GM12878 (cell line): ENCODE measurements around the gene CFAP53. TPM values are rescaled to one million over a fixed set of nuclear protein-coding genes. Genes with fewer than 3 reads are reported as not detected.
"Not testable (repeated sequence)": the region's sequence is repeated elsewhere in the genome, so short reads cannot be mapped to it uniquely, and the experiment has no call there.

Experiments used
- ATAC-seq: fragments of 200-7000 bp; cut with Tn5 transposase; 3 replicates; pipeline ENCODE4 v1.9.1; 2020; ENCODE audit warnings: mild to moderate bottlenecking, moderate library complexity
- BruUV-seq: library from RNA; stranded (reverse); fragments of 400-500 nt; replicated peaks from 2 replicates; lab custom pipeline; 2021; lab: Mats Ljungman, UMichigan
- CTCF ChIA-PET: fragments of 300-600 bp; sonication (Branson Sonifier 250); formaldehyde crosslinking; extraction: SDS; loops from one replicate; lab custom pipeline; 2021; ENCODE audit warnings: inconsistent platforms; lab: Yijun Ruan, JAX
- POLR2A ChIA-PET: fragments of 350-600 bp; formaldehyde crosslinking; extraction: SDS; loops from one replicate; lab custom pipeline; 2021; ENCODE audit warnings: inconsistent platforms; lab: Charles Lee
- RAD21 ChIA-PET: fragments of 300-600 bp; sonication (Branson Sonifier 250); formaldehyde crosslinking; loops from one replicate; lab custom pipeline; 2023; ENCODE audit warnings: antibody characterized with exemption; ENCODE audit not compliant: unreplicated experiment; lab: Charles Lee
- SMC1A ChIA-PET: fragments of 300-600 bp; sonication (Branson Sonifier 250); formaldehyde crosslinking; loops from one replicate; lab custom pipeline; 2023; ENCODE audit not compliant: unreplicated experiment, uncharacterized antibody; lab: Charles Lee
- DNase-seq: peaks from one replicate; pipeline ENCODE4 v3.0.0-alpha.2; 2011; ENCODE audit warnings: low read depth, low spot score
- FAIRE-seq: peaks from 3 replicates; lab custom pipeline; 2011; peaks lifted over from hg19 to GRCh38; lab: Jason Lieb, UNC
- H2AFZ ChIP-seq: 2 replicates; pipeline ENCODE4 v1.6.0; 2011; ENCODE audit warnings: low read depth, low read length, control low read depth; ENCODE audit not compliant: control insufficient read depth
- H3K27ac ChIP-seq: 2 replicates; pipeline ENCODE4 v1.5.1; 2011; ENCODE audit warnings: control low read depth; ENCODE audit not compliant: control insufficient read depth, insufficient read depth
- H3K27me3 ChIP-seq, 2 experiments: replicated peaks in 1 of 2; 2 replicates each; pipeline versions ENCODE4 v1.6.0 to v1.6.1; 2011; ENCODE audit warnings: low read length in 1 of 2; ENCODE audit not compliant: control insufficient read depth in 2 of 2, insufficient read depth in 2 of 2
- H3K36me3 ChIP-seq, 2 experiments: 2 replicates each; pipeline ENCODE4 v1.5.1; 2011; ENCODE audit warnings: low read length in 1 of 2; ENCODE audit not compliant: control insufficient read depth in 2 of 2, insufficient read depth in 2 of 2
- H3K4me1 ChIP-seq: 2 replicates; pipeline ENCODE4 v1.6.1; 2011; ENCODE audit warnings: mild to moderate bottlenecking, low read length, moderate library complexity, mixed read lengths; ENCODE audit not compliant: control insufficient read depth, insufficient read depth
- H3K4me2 ChIP-seq: 2 replicates; pipeline ENCODE4 v1.6.0; 2011; ENCODE audit warnings: control low read depth; ENCODE audit not compliant: control insufficient read depth, insufficient read depth
- H3K4me3 ChIP-seq: fragments of 200-600 bp; sonication (generic); 2 replicates; pipeline ENCODE4 v1.5.1; 2016
- H3K79me2 ChIP-seq: 2 replicates; pipeline ENCODE4 v1.6.0; 2011; ENCODE audit warnings: low read length; ENCODE audit not compliant: control insufficient read depth, insufficient read depth
- H3K9ac ChIP-seq: 2 replicates; pipeline ENCODE4 v1.8.0; 2011; ENCODE audit warnings: low read length, control low read depth, mixed read lengths; ENCODE audit not compliant: control insufficient read depth, insufficient read depth
- H3K9me3 ChIP-seq: replicated peaks from 3 replicates; pipeline ENCODE4 v1.5.1; 2011; ENCODE audit warnings: mild to moderate bottlenecking, low read length; ENCODE audit not compliant: control insufficient read depth, insufficient read depth
- H4K20me1 ChIP-seq: 2 replicates; pipeline ENCODE4 v1.6.0; 2011; ENCODE audit not compliant: control insufficient read depth, insufficient read depth
- EED ChIP-seq: sonication (generic); IDR thresholded peaks from 2 replicates; pipeline ENCODE4 v1.6.1; 2016; ENCODE audit warnings: antibody characterized with exemption, low read depth
- HCFC1 ChIP-seq: fragments of 150-350 bp; IDR thresholded peaks from 2 replicates; pipeline ENCODE4 v1.6.1; 2014; ENCODE audit warnings: low read length
- SP1 ChIP-seq: IDR thresholded peaks from one replicate; pipeline ENCODE4 v1.6.1; 2011; ENCODE audit warnings: low read depth, low read length
- WGBS: methylation state at CpG from one replicate; pipeline ENCODE4 v1.1.6; 2016; ENCODE audit warnings: low lambda C conversion rate; ENCODE audit not compliant: insufficient replicate concordance, insufficient coverage; ENCODE audit errors: missing lambda C conversion rate; 5-methylcytosine and 5-hydroxymethylcytosine counted together
- in situ Hi-C: fragments of 300-500 bp; cut with MboI; formaldehyde crosslinking; loops from 9 replicates; pipeline ENCODE4 v1.14.3; 2018; ENCODE audit warnings: mixed read lengths
- intact Hi-C: fragments of 100-400 bp; cut with micrococcal nuclease; formaldehyde crosslinking; loops from one replicate; pipeline ENCODE4 v1.14.2; 2022; ENCODE audit not compliant: unreplicated experiment
- polyA plus RNA-seq, 11 experiments: library from polyadenylated mRNA; depleted of rRNA in 4 of 11; unstranded in 6 of 11; stranded (reverse) in 5 of 11; fragments of >200 nt; fragmentation: Nextera tagmentation in 4 of 11; fragmentation: Illumina TruSeq in 1 of 11; extraction: Ambion mirVana in 4 of 11; extraction: Trizol in 1 of 11; gene quantifications; 1 replicate in 1 of 11; 2 replicates in 10 of 11; pipeline versions ENCODE4 v1.2.1 to v1.2.3, GENCODE V29; 2011 to 2016; ENCODE audit warnings: inconsistent platforms in 2 of 11, missing spikeins in 2 of 11, low read depth in 1 of 11
- total RNA-seq, 4 experiments: library from RNA; depleted of rRNA in 3 of 4; stranded (reverse); fragments of >200 nt in 3 of 4; fragmentation: Illumina TruSeq in 1 of 4; extraction: Trizol in 1 of 4; gene quantifications; 2 replicates each; pipeline versions ENCODE4 v1.2.1 to v1.2.3, GENCODE V29; 2013 to 2021

The CFAP53 gene
- total and polyA plus RNA-seq, 10 of the 15 experiments (the other 5 are each of a cell fraction or from before 2014, with no cell fraction given), result 0.05 to 0.31 (median 0.12) TPM; not detected in 1

DNA sequence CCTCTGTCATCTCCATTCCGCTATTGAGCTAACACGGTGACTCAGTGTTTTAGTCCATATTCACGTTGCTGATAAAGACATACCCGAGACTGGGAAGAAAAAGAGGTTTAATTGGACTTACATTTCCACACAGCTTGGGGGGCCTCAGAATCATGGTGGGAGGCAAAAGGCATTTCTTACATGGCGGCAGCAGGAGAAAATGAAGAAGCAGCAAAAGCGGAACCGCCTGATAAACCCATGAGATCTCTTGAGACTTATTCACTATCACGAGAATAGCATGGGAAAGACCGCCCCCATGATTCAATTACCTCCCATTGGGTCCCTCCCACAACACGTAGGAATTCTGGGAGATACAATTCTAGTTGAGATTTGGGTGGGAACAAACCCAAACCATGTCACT is 43.8 kb upstream of the CFAP53 start:
- RAD21 ChIA-PET, result interaction anchor here (1.1 to 2.0 kb wide), 3 partner anchors 10 to 47 kb away, joined by 3 to 15 read pairs (median 4); partner anchors contain the start of gene MBD1
- 91% methylated on average over 10 of the region's 10 CpGs for WGBS
- Histone ChIP-seq H3K4me1 (peaks cover 55% of the 10 kb centered on the region), H3K79me2 (no peaks in the 10 kb centered on the region), H3K27ac (no peak overlapping the region), H2AFZ (no peak overlapping the region), H3K36me3 (no peaks in the 10 kb centered on the region), H4K20me1 (no peaks in the 10 kb centered on the region), H3K9me3 (peaks cover 8% of the 10 kb centered on the region; the same call in 2 of the 3 replicates), H3K4me2 (no peak overlapping the region), H3K9ac (no peak overlapping the region), H3K27me3 (no peaks in the 10 kb centered on the region), H3K4me3 (no peak overlapping the region)
- SMC1A ChIA-PET, result interaction anchor here (2.0 to 8.7 kb wide), 4 partner anchors 10 to 47 kb away, joined by 6 to 145 read pairs (median 8); no protein-coding TSS in a partner anchor
- CTCF ChIA-PET, result interaction anchor here (1.0 to 2.1 kb wide), 4 partner anchors 41 to 342 kb away, joined by 3 to 9 read pairs (median 4); no protein-coding TSS in a partner anchor
- DNase-seq (no peak), ATAC-seq (no peak), FAIRE-seq (no peak)
- BruUV-seq, result no TSS peak
- POLR2A ChIA-PET, result interaction anchor here (0.8 to 1.1 kb wide), 2 partner anchors 9 to 40 kb away, joined by 3 read pairs; no protein-coding TSS in a partner anchor
- intact Hi-C loops (no loop called here), in situ Hi-C loops (no loop called here)
- TF ChIP-seq SP1 (no peak), EED (no peak), HCFC1 (no peak)

DNA sequence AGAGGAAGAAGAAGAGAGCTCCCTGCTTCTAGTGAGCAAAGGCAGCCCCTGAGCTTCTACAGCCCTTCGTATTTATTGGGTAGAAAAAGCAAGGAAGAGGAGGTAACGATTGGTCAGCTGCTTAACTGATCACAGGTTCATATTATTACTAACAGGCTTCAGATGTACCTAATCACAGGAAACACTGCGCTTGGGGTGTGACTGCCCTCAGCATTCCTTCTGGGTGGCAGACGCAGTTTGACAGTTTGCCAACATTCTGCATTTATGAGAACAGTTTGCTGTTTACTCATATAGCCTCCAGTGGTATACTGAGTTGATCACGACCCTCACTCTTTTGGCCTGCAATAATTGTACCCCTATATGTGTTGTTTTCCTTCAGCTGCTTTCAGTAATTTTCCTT is 42.6 kb upstream of the CFAP53 start:
- ATAC-seq, H2AFZ ChIP-seq, H3K4me2 ChIP-seq, intact Hi-C loops, BruUV-seq, in situ Hi-C loops, FAIRE-seq, DNase-seq, H4K20me1 ChIP-seq, H3K36me3 ChIP-seq, H3K4me3 ChIP-seq, H3K79me2 ChIP-seq, H3K27me3 ChIP-seq, H3K9ac ChIP-seq: not testable (repeated sequence)
- SMC1A ChIA-PET, result interaction anchor here (0.9 to 8.7 kb wide), 5 partner anchors 11 to 48 kb away, joined by 3 to 145 read pairs (median 10); no protein-coding TSS in a partner anchor
- H3K27ac ChIP-seq, result peak overlapping the region; percentile 2; the same call in 1 of the 2 replicates
- CTCF ChIA-PET, result interaction anchor here (0.7 to 2.1 kb wide), 6 partner anchors 11 to 90 kb away, joined by 3 to 10 read pairs (median 4); no protein-coding TSS in a partner anchor
- peaks cover 14% of the 10 kb centered on the region; the same call in 2 of the 3 replicates for H3K9me3 ChIP-seq
- 7% methylated on average over 5 of the region's 5 CpGs for WGBS
- RAD21 ChIA-PET, result interaction anchor here (1.4 kb wide), 1 partner anchor 117 kb away, joined by 3 read pairs; no protein-coding TSS in a partner anchor
- peaks cover 43% of the 10 kb centered on the region for H3K4me1 ChIP-seq
- POLR2A ChIA-PET, result interaction anchor here (0.6 to 1.8 kb wide), 3 partner anchors 11 to 190 kb away, joined by 3 to 7 read pairs (median 4); no protein-coding TSS in a partner anchor
